Nephron (organoid): ENCODE results near the gene GH2.
"Not testable (repeated sequence)": the region's sequence is repeated elsewhere in the genome, so short reads cannot be mapped to it uniquely, and the experiment has no call there.

Source experiments
- H3K27ac Mint-ChIP-seq, 3 experiments: 2 replicates each; pipeline ENCODE4 v1.8.0; 2020; ENCODE audit warnings: mixed read lengths in 3 of 3, mild to moderate bottlenecking in 2 of 3, moderate library complexity in 1 of 3
- H3K27me3 Mint-ChIP-seq: 2 replicates; pipeline ENCODE4 v1.8.0; 2021; ENCODE audit warnings: low read depth, mild to moderate bottlenecking, moderate library complexity, mixed read lengths
- H3K36me3 Mint-ChIP-seq: 2 replicates; pipeline ENCODE4 v1.8.0; 2020; ENCODE audit warnings: low read depth, mixed read lengths
- H3K4me1 Mint-ChIP-seq: 2 replicates; pipeline ENCODE4 v1.8.0; 2020; ENCODE audit warnings: mixed read lengths
- H3K4me3 Mint-ChIP-seq, 3 experiments: 2 replicates each; pipeline ENCODE4 v1.8.0; 2020; ENCODE audit warnings: mild to moderate bottlenecking in 3 of 3, mixed read lengths in 3 of 3, moderate library complexity in 2 of 3
- H3K9me3 Mint-ChIP-seq: 2 replicates; pipeline ENCODE4 v1.8.0; 2020; ENCODE audit warnings: mixed read lengths
- TF ChIP-seq, protein P1 (sequence below), 3 experiments: fragments of 200-600 bp; sonication (generic); IDR thresholded peaks; one replicate each; pipeline ENCODE4 v1.5.0; 2021; ENCODE audit warnings: antibody characterized with exemption in 3 of 3; ENCODE audit not compliant: unreplicated experiment in 3 of 3

The GH2 gene

DNA sequence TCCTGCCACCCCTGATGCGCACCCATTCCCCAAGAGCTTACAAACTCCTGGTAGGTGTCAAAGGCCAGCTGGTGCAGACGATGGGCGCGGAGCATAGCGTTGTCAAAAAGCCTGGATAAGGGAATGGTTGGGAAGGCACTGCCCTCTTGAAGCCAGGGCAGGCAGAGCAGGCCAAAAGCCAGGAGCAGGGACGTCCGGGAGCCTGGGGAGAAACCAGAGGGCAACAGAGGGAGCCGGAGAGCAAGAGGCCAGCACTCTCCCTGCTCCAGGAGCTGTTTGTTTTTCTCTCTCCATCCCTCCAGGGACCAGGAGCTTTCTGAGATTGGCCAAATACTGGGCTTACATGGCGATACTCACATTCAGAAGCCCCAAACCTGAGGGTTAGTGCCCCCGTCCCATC is 36.6 kb upstream of the GH2 start:
- H3K4me1 Mint-ChIP-seq, result peaks cover 5% of the 10 kb centered on the region
- no peak overlapping the region for H3K27ac Mint-ChIP-seq
- H3K36me3 Mint-ChIP-seq, result no peaks in the 10 kb centered on the region
- TF ChIP-seq, protein P1, sequence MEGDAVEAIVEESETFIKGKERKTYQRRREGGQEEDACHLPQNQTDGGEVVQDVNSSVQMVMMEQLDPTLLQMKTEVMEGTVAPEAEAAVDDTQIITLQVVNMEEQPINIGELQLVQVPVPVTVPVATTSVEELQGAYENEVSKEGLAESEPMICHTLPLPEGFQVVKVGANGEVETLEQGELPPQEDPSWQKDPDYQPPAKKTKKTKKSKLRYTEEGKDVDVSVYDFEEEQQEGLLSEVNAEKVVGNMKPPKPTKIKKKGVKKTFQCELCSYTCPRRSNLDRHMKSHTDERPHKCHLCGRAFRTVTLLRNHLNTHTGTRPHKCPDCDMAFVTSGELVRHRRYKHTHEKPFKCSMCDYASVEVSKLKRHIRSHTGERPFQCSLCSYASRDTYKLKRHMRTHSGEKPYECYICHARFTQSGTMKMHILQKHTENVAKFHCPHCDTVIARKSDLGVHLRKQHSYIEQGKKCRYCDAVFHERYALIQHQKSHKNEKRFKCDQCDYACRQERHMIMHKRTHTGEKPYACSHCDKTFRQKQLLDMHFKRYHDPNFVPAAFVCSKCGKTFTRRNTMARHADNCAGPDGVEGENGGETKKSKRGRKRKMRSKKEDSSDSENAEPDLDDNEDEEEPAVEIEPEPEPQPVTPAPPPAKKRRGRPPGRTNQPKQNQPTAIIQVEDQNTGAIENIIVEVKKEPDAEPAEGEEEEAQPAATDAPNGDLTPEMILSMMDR (IDR thresholded peaks at IDR 0.05; ENCODE audit: unreplicated experiment in 3 of 3), result no peak
- no peak overlapping the region for H3K4me3 Mint-ChIP-seq
- H3K9me3 Mint-ChIP-seq, result no peaks in the 10 kb centered on the region
- peaks cover 13% of the 10 kb centered on the region for H3K27me3 Mint-ChIP-seq

DNA sequence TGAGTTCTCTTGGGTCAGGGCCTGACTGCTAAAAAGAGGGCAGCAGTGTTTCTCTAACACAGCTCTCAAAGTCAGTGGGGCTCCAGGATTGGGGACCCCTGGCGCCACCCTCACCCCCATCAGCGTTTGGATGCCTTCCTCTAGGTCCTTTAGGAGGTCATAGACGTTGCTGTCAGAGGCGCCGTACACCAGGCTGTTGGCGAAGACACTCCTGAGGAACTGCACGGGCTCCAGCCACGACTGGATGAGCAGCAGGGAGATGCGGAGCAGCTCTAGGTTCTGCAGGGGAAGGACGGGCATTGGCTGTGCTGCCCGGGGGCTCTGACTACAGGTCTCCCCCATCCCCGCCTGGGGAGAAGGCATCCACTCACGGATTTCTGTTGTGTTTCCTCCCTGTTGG is 35.9 kb upstream of the GH2 start:
- Mint-ChIP-seq H3K27me3 (peaks cover 13% of the 10 kb centered on the region), H3K27ac (no peak overlapping the region), H3K36me3 (no peaks in the 10 kb centered on the region), H3K9me3 (no peaks in the 10 kb centered on the region), H3K4me1 (peaks cover 5% of the 10 kb centered on the region), H3K4me3 (no peak overlapping the region)
- TF ChIP-seq, protein P1 (IDR thresholded peaks at IDR 0.05; ENCODE audit: unreplicated experiment in 3 of 3), result no peak

DNA sequence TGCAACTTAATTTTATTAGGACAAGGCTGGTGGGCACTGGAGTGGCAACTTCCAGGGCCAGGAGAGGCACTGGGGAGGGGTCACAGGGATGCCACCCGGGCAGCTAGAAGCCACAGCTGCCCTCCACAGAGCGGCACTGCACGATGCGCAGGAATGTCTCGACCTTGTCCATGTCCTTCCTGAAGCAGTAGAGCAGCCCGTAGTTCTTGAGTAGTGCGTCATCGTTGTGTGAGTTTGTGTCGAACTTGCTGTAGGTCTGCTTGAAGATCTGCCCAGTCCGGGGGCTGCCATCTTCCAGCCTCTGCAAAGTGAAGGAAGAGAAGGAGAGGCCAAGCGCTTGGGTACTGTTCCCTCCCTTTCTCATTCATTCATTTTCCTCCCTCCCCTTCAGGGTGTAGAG is 35.5 kb upstream of the GH2 start:
- not testable (repeated sequence) for H3K9me3 Mint-ChIP-seq, H3K27ac Mint-ChIP-seq, H3K4me3 Mint-ChIP-seq, H3K4me1 Mint-ChIP-seq, H3K36me3 Mint-ChIP-seq
- H3K27me3 Mint-ChIP-seq, result peaks cover 13% of the 10 kb centered on the region

DNA sequence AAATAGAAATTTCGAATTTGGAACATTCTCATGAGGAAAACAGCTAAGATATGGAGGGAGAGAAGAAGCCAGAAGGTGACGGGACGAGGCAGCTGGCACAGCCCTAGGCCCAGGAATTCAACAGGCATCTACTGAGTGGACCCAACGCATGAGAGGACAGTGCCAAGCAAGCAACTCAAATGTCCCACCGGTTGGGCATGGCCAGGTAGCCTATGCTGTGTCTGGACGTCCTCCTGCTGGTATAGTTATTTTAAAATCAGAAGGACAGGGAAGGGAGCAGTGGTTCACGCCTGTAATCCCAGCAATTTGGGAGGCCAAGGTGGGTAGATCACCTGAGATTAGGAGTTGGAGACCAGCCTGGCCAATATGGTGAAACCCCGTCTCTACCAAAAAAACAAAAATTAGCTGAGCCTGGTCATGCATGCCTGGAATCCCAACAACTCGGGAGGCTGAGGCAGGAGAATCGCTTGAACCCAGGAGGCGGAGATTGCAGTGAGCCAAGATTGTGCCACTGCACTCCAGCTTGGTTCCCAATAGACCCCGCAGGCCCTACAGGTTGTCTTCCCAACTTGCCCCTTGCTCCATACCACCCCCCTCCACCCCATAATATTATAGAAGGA is 34.9 kb upstream of the GH2 start:
- H3K9me3 Mint-ChIP-seq, result no peaks in the 10 kb centered on the region
- peaks cover 13% of the 10 kb centered on the region for H3K27me3 Mint-ChIP-seq
- H3K36me3 Mint-ChIP-seq, result no peaks in the 10 kb centered on the region
- no peak overlapping the region for H3K4me3 Mint-ChIP-seq
- H3K27ac Mint-ChIP-seq, result no peak overlapping the region
- peaks cover 5% of the 10 kb centered on the region for H3K4me1 Mint-ChIP-seq
- TF ChIP-seq, protein P1 (IDR thresholded peaks at IDR 0.05; ENCODE audit: unreplicated experiment in 3 of 3), result no peak

DNA sequence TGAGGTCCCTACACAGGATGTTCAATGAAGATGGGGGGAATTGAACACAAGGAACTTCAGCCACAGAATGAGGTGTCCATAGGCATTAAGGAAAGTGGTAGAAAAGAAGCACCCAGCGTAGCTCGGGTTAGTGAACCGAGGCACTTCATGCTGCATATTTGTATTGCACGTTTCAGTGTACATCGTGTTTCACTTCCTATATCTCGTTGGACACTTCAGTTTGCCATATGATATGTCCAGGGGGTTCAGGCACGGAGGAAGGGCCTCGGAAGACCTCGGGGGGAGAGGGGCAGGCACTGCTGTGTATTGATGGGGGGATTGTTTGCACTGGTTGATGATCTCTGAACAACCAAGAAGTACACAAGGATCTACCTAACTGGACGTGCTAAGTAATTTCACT is 34.0 kb upstream of the GH2 start:
- not testable (repeated sequence) for H3K36me3 Mint-ChIP-seq, H3K4me1 Mint-ChIP-seq, H3K4me3 Mint-ChIP-seq, H3K9me3 Mint-ChIP-seq, H3K27ac Mint-ChIP-seq
- peaks cover 17% of the 10 kb centered on the region for H3K27me3 Mint-ChIP-seq

DNA sequence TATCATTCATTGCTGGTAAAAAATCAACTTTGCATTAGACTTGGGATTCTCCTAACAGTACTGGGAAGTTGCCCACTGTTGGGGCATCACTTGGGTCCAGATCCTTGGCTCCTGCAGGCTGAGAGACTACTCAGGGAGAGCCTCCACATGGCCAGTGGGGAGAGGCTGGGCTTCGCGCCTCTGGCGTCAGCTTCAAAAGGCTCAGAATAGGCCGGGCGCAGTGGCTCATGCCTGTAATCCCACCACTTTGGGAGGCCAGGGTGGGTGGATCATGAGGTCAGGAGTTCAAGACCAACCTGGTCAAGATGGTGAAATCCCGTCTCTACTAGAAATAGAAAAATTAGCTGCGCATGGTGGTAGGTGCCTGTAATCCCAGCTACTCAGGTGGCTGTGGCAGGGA is 32.7 kb upstream of the GH2 start:
- TF ChIP-seq, protein P1 (IDR thresholded peaks at IDR 0.05; ENCODE audit: unreplicated experiment in 3 of 3), result no peak
- Mint-ChIP-seq H3K4me1 (peaks cover 5% of the 10 kb centered on the region), H3K27ac (no peak overlapping the region), H3K4me3 (no peak overlapping the region), H3K36me3 (no peaks in the 10 kb centered on the region), H3K27me3 (peaks cover 27% of the 10 kb centered on the region), H3K9me3 (no peaks in the 10 kb centered on the region)

DNA sequence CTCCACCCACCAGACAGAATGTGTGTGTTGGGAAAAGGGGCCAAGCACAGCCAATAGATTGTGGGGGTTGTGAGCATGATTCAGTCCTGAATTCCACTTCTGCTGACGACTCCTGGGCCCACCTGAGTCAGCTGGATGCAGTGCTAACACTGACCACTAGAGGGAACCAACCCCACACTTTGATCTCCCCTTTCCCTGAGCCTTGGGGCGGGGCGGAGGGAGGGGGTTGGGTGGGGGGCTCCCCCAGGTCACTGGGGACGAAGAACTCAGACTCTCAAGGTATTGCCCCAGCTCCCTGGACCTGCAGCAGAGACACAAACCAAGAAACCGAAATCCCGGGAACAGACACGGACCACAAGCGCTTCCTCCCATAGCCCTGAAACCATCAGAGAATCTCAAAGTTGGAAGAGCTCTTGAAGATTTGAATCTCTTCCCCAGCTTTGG is 29.9 kb upstream of the GH2 start:
- TF ChIP-seq, protein P1 (IDR thresholded peaks at IDR 0.05; ENCODE audit: unreplicated experiment in 3 of 3), result peak; percentile 79 to 88 (median 80)
- Mint-ChIP-seq H3K27me3 (peaks cover 28% of the 10 kb centered on the region), H3K27ac (no peak overlapping the region), H3K4me1 (no peaks in the 10 kb centered on the region), H3K9me3 (no peaks in the 10 kb centered on the region), H3K36me3 (no peaks in the 10 kb centered on the region), H3K4me3 (no peak overlapping the region)
